H9 (cell line): ENCODE measurements around the gene CHD9. TPM values are rescaled to one million over a fixed set of nuclear protein-coding genes. Genes with fewer than 3 reads are reported as not detected.

Source experiments
- DNase-seq: peaks from one replicate; pipeline ENCODE4 v3.0.0-alpha.2; 2017
- H2AFZ ChIP-seq: one replicate; pipeline ENCODE4 v1.6.1; 2013; ENCODE audit warnings: mild to moderate bottlenecking, low read length, control low read depth, moderate library complexity
- H2AK5ac ChIP-seq: 2 replicates; pipeline ENCODE4 v1.6.1; 2013; ENCODE audit warnings: low read length, control low read depth, mixed read lengths; ENCODE audit not compliant: insufficient read length
- H2BK120ac ChIP-seq: one replicate; pipeline ENCODE4 v1.6.1; 2013; ENCODE audit warnings: low read depth, mild to moderate bottlenecking, low read length, control low read depth, inconsistent platforms; ENCODE audit not compliant: poor library complexity, severe bottlenecking
- H2BK12ac ChIP-seq: 2 replicates; pipeline ENCODE4 v1.6.1; 2013; ENCODE audit warnings: low read length, control low read depth, mixed read lengths, low read depth; ENCODE audit not compliant: insufficient read length
- H2BK15ac ChIP-seq: 2 replicates; pipeline ENCODE4 v1.6.1; 2013; ENCODE audit warnings: low read depth, low read length, control low read depth
- H2BK20ac ChIP-seq: one replicate; pipeline ENCODE4 v1.6.1; 2013; ENCODE audit warnings: low read depth, mild to moderate bottlenecking, low read length, control low read depth, inconsistent platforms; ENCODE audit not compliant: poor library complexity, severe bottlenecking
- H2BK5ac ChIP-seq: 2 replicates; pipeline ENCODE4 v1.6.1; 2013; ENCODE audit warnings: low read length, control low read depth, mixed read lengths; ENCODE audit not compliant: insufficient read length
- H3K14ac ChIP-seq: 2 replicates; pipeline ENCODE4 v1.6.1; 2013; ENCODE audit warnings: low read length, control low read depth; ENCODE audit not compliant: insufficient read depth
- H3K18ac ChIP-seq: 2 replicates; pipeline ENCODE4 v1.6.1; 2013; ENCODE audit warnings: low read depth, mild to moderate bottlenecking, mixed read lengths, low read length, control low read depth; ENCODE audit not compliant: insufficient read length
- H3K23ac ChIP-seq: 2 replicates; pipeline ENCODE4 v1.6.1; 2013; ENCODE audit warnings: low read length, control low read depth, mixed read lengths, low read depth; ENCODE audit not compliant: insufficient read length
- H3K23me2 ChIP-seq: 2 replicates; pipeline ENCODE4 v1.6.1; 2013; ENCODE audit warnings: low read depth, mild to moderate bottlenecking, mixed read lengths, low read length, control low read depth; ENCODE audit not compliant: insufficient read length, poor library complexity, severe bottlenecking
- H3K27ac ChIP-seq: 2 replicates; pipeline ENCODE4 v1.5.1; 2013; ENCODE audit warnings: low read length, control low read depth, mixed read lengths, low read depth; ENCODE audit not compliant: insufficient read length
- H3K27me3 ChIP-seq: 2 replicates; pipeline ENCODE4 v1.6.1; 2013; ENCODE audit warnings: low read length, control low read depth, inconsistent platforms; ENCODE audit not compliant: insufficient read depth
- H3K4ac ChIP-seq: 2 replicates; pipeline ENCODE4 v1.6.1; 2013; ENCODE audit warnings: low read depth, mild to moderate bottlenecking, control low read depth, inconsistent platforms, low read length, moderate library complexity
- H3K4me1 ChIP-seq: 2 replicates; pipeline ENCODE4 v1.6.1; 2013; ENCODE audit warnings: low read length, control low read depth, inconsistent platforms; ENCODE audit not compliant: insufficient read depth
- H3K4me2 ChIP-seq: 2 replicates; pipeline ENCODE4 v1.6.1; 2013; ENCODE audit warnings: low read length, control low read depth, mixed read lengths; ENCODE audit not compliant: insufficient read length, insufficient read depth
- H3K56ac ChIP-seq: 2 replicates; pipeline ENCODE4 v1.6.1; 2013; ENCODE audit warnings: low read depth, mild to moderate bottlenecking, mixed read lengths, low read length, control low read depth; ENCODE audit not compliant: insufficient read length
- H3K79me1 ChIP-seq: 2 replicates; pipeline ENCODE4 v1.6.1; 2013; ENCODE audit warnings: low read depth, mild to moderate bottlenecking, moderate library complexity, low read length, control low read depth, inconsistent platforms; ENCODE audit not compliant: insufficient read depth, poor library complexity, severe bottlenecking
- H3K79me2 ChIP-seq: 2 replicates; pipeline ENCODE4 v1.6.1; 2013; ENCODE audit warnings: low read length, control low read depth, inconsistent platforms; ENCODE audit not compliant: insufficient read depth
- H3K9ac ChIP-seq: 2 replicates; pipeline ENCODE4 v1.6.1; 2013; ENCODE audit warnings: low read length, control low read depth, mixed read lengths; ENCODE audit not compliant: insufficient read length; ENCODE audit errors: extremely low read depth
- H3K9me3 ChIP-seq: one replicate; pipeline ENCODE4 v1.6.1; 2013; ENCODE audit warnings: low read depth, low read length, inconsistent platforms; ENCODE audit not compliant: control insufficient read depth
- H3T11ph ChIP-seq: one replicate; pipeline ENCODE4 v1.6.1; 2013; ENCODE audit warnings: mild to moderate bottlenecking, low read length, control low read depth, inconsistent platforms
- H4K20me1 ChIP-seq: one replicate; pipeline ENCODE4 v1.6.1; 2013; ENCODE audit not compliant: control insufficient read depth, insufficient read length, insufficient read depth
- H4K5ac ChIP-seq: 2 replicates; pipeline ENCODE4 v1.6.1; 2013; ENCODE audit warnings: low read depth, mild to moderate bottlenecking, mixed read lengths, low read length, control low read depth; ENCODE audit not compliant: insufficient read length
- H4K8ac ChIP-seq: replicated peaks from 2 replicates; pipeline ENCODE4 v1.6.1; 2013; ENCODE audit warnings: low read length, control low read depth, mixed read lengths, low read depth; ENCODE audit not compliant: insufficient read length
- H4K91ac ChIP-seq: 2 replicates; pipeline ENCODE4 v1.6.1; 2013; ENCODE audit warnings: low read depth, mild to moderate bottlenecking, moderate library complexity, mixed read lengths, low read length, control low read depth; ENCODE audit not compliant: insufficient read length
- H3K27ac Mint-ChIP-seq, 3 experiments: 2 replicates in 2 of 3; 3 replicates in 1 of 3; pipeline ENCODE4 v1.8.0; 2020 to 2021; ENCODE audit warnings: mixed read lengths in 3 of 3, mild to moderate bottlenecking in 1 of 3, moderate library complexity in 1 of 3
- H3K27me3 Mint-ChIP-seq: 2 replicates; pipeline ENCODE4 v1.8.0; 2021; ENCODE audit warnings: low read depth, mild to moderate bottlenecking, moderate library complexity, mixed read lengths
- H3K36me3 Mint-ChIP-seq, 3 experiments: 2 replicates in 2 of 3; 3 replicates in 1 of 3; pipeline ENCODE4 v1.8.0; 2020 to 2021; ENCODE audit warnings: low read depth in 3 of 3, mixed read lengths in 3 of 3; ENCODE audit not compliant: insufficient read depth in 1 of 3
- H3K4me1 Mint-ChIP-seq, 2 experiments: 2 replicates each; pipeline ENCODE4 v1.8.0; 2020; ENCODE audit warnings: mixed read lengths in 2 of 2
- H3K4me3 Mint-ChIP-seq, 2 experiments: 2 replicates in 1 of 2; 3 replicates in 1 of 2; pipeline ENCODE4 v1.8.0; 2020 to 2021; ENCODE audit warnings: mild to moderate bottlenecking in 2 of 2, mixed read lengths in 2 of 2, moderate library complexity in 1 of 2
- H3K9me3 Mint-ChIP-seq, 2 experiments: 2 replicates in 1 of 2; 3 replicates in 1 of 2; pipeline ENCODE4 v1.8.0; 2020; ENCODE audit warnings: mild to moderate bottlenecking in 2 of 2, mixed read lengths in 2 of 2, moderate library complexity in 1 of 2
- CTCF ChIP-seq: fragments of 200-600 bp; sonication (generic); conservative IDR thresholded peaks from 3 replicates; pipeline ENCODE4 v1.8.0; 2021; ENCODE audit warnings: antibody characterized with exemption, mild to moderate bottlenecking
- WGBS: extraction: QIAGEN DNeasy Blood & Tissue Kit; methylation state at CpG from one replicate; pipeline ENCODE4 v1.1.7; 2013; ENCODE audit warnings: missing lambda C conversion rate, low lambda C conversion rate, mixed read lengths; ENCODE audit not compliant: insufficient read length; ENCODE audit errors: extremely low coverage; 5-methylcytosine and 5-hydroxymethylcytosine counted together
- total RNA-seq: library from RNA; stranded (reverse); gene quantifications from 2 replicates; pipeline ENCODE4 v1.2.1, GENCODE V29; 2021

The CHD9 gene
- total RNA-seq, 1 experiment from 2014 or later, result 46.2 TPM

DNA sequence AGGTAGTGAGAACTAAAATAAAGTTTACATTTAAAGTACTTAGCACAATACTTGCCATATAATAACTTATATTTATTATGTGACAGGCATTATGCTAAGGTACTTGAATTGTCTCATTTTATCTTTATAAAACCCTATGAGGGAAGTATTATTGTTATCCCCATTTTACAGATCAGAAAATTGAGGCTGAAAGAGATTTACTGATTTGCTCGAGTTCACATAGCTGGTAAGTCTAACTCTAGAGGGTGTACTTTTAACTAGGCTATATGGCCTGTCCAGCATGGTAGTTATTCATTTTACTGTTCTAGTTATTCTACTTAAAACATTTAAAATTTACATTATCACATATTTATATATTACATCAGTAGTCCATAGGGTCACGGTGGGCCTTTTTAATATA lies 266.2 kb downstream of the CHD9 start:
- Histone ChIP-seq H3K4me1 (no peaks in the 10 kb centered on the region), H3K79me1 (no peaks in the 10 kb centered on the region), H2AK5ac (no peak overlapping the region), H4K91ac (no peak overlapping the region), H2BK20ac (no peak overlapping the region), H2BK5ac (no peak overlapping the region), H3K9ac (no peak overlapping the region), H4K20me1 (no peaks in the 10 kb centered on the region), H3K56ac (no peak overlapping the region), H2AFZ (no peak overlapping the region), H3K14ac (no peak overlapping the region), H3T11ph (no peak overlapping the region), H4K5ac (no peak overlapping the region), H3K27me3 (no peaks in the 10 kb centered on the region), H3K23ac (no peak overlapping the region), H3K9me3 (no peaks in the 10 kb centered on the region), H2BK15ac (no peak overlapping the region), H3K79me2 (no peaks in the 10 kb centered on the region), H3K18ac (no peak overlapping the region), H3K4me2 (no peak overlapping the region), H4K8ac (no peak overlapping the region), H2BK120ac (no peak overlapping the region), H3K27ac (no peak overlapping the region), H2BK12ac (no peak overlapping the region), H3K23me2 (no peaks in the 10 kb centered on the region), H3K4ac (no peak overlapping the region)
- no peak overlapping the region for H3K27ac Mint-ChIP-seq
- no peak for DNase-seq
- no peaks in the 10 kb centered on the region for H3K9me3 Mint-ChIP-seq
- TF ChIP-seq CTCF, result no peak
- H3K4me1 Mint-ChIP-seq, result no peaks in the 10 kb centered on the region
- no CpG with 5 or more reads among the region's 2 CpGs for WGBS
- H3K36me3 Mint-ChIP-seq, result peaks cover 31 to 66% (median 61%) of the 10 kb centered on the region in 3 experiments; a peak in 6 of 7 replicates
- no peak overlapping the region for H3K4me3 Mint-ChIP-seq
- H3K27me3 Mint-ChIP-seq, result no peaks in the 10 kb centered on the region
